Measurements from ENCODE around the gene GSX2. TPM values are rescaled to one million over a fixed set of nuclear protein-coding genes. Genes with fewer than 3 reads are reported as not detected.
"Not testable (repeated sequence)": the region's sequence is repeated elsewhere in the genome, so short reads cannot be mapped to it uniquely, and the experiment has no call there.

GSX2 gene
- polyA plus RNA-seq, 1 donor (not counting 4 experiments of a cell fraction or from before 2014, with no cell fraction given), result not detected

GRCh38 chr4:54127660-54128059, 27.7 kb downstream of the GSX2 start:
- Histone ChIP-seq H3K4me1 (ENCODE audit: control insufficient read depth, extremely low read depth, insufficient read depth, low read length) (no peaks in the 10 kb centered on the region), H3K9ac (ENCODE audit: control insufficient read depth, extremely low read depth, insufficient read depth, low read length) (no peak overlapping the region), H3K27ac (ENCODE audit: control insufficient read depth, insufficient read depth, low read length) (no peak overlapping the region), H4K20me1 (ENCODE audit: control insufficient read depth, extremely low read depth, insufficient read depth, low read length) (no peaks in the 10 kb centered on the region), H3K9me3 (ENCODE audit: control insufficient read depth, low read depth, low read length) (peaks cover 3% of the 10 kb centered on the region), H3K36me3 (ENCODE audit: control insufficient read depth in 2 of 2, extremely low read depth in 1 of 2, insufficient read depth in 2 of 2, low read length in 2 of 2) (no peaks in the 10 kb centered on the region), H3K4me3 (ENCODE audit: control insufficient read depth in 2 of 3, extremely low read depth in 1 of 3, insufficient read depth in 2 of 3, low read depth in 1 of 3, low read length in 3 of 3) (no peak overlapping the region), H3K79me2 (ENCODE audit: control insufficient read depth, insufficient read depth, low read length) (no peaks in the 10 kb centered on the region), H3K27me3 (ENCODE audit: control insufficient read depth, extremely low read depth, insufficient read depth, low read length) (no peaks in the 10 kb centered on the region), H3K4me2 (ENCODE audit: control insufficient read depth, extremely low read depth, insufficient read depth, low read depth, low read length) (no peak overlapping the region), H3K9me1 (ENCODE audit: control insufficient read depth, extremely low read depth, insufficient read depth, low read length) (no peaks in the 10 kb centered on the region), H2AFZ (ENCODE audit: control insufficient read depth, low read length) (no peak overlapping the region)
- no peak for DNase-seq (ENCODE audit: low read depth, low spot score)
- no peak for TF ChIP-seq EZH2 (IDR thresholded peaks at IDR 0.05; ENCODE audit: low read length)
- TF ChIP-seq CTCF (optimal IDR thresholded peaks at IDR 0.05 in 1 of 3, IDR thresholded peaks at IDR 0.05 in 1 of 3, conservative IDR thresholded peaks at IDR 0.05 in 1 of 3; ENCODE audit: extremely low read depth in 1 of 3, insufficient read depth in 2 of 3, low read length in 3 of 3), result no peak
- dilution Hi-C loops (cut with MboI; ENCODE audit: extremely low pct_ligation_motif_present, low sequenced_read_pairs), result no loop called here
- no peak for FAIRE-seq

- H3K9me1 ChIP-seq (ENCODE audit: control insufficient read depth, extremely low read depth, insufficient read depth, low read length); dilution Hi-C loops (cut with MboI; ENCODE audit: extremely low pct_ligation_motif_present, low sequenced_read_pairs); H2AFZ ChIP-seq (ENCODE audit: control insufficient read depth, low read length); H3K9me3 ChIP-seq (ENCODE audit: control insufficient read depth, low read depth, low read length); FAIRE-seq; H3K79me2 ChIP-seq (ENCODE audit: control insufficient read depth, insufficient read depth, low read length); H3K27ac ChIP-seq (ENCODE audit: control insufficient read depth, insufficient read depth, low read length); H4K20me1 ChIP-seq (ENCODE audit: control insufficient read depth, extremely low read depth, insufficient read depth, low read length); H3K4me1 ChIP-seq (ENCODE audit: control insufficient read depth, extremely low read depth, insufficient read depth, low read length); H3K4me3 ChIP-seq (ENCODE audit: control insufficient read depth in 2 of 3, extremely low read depth in 1 of 3, insufficient read depth in 2 of 3, low read depth in 1 of 3, low read length in 3 of 3); H3K9ac ChIP-seq (ENCODE audit: control insufficient read depth, extremely low read depth, insufficient read depth, low read length); DNase-seq (ENCODE audit: low read depth, low spot score); H3K4me2 ChIP-seq (ENCODE audit: control insufficient read depth, extremely low read depth, insufficient read depth, low read depth, low read length); H3K36me3 ChIP-seq (ENCODE audit: control insufficient read depth in 2 of 2, extremely low read depth in 1 of 2, insufficient read depth in 2 of 2, low read length in 2 of 2); H3K27me3 ChIP-seq (ENCODE audit: control insufficient read depth, extremely low read depth, insufficient read depth, low read length): not testable (repeated sequence)
Measured at GRCh38 chr4:54128694-54129093, 28.7 kb downstream of the GSX2 start.

DNA sequence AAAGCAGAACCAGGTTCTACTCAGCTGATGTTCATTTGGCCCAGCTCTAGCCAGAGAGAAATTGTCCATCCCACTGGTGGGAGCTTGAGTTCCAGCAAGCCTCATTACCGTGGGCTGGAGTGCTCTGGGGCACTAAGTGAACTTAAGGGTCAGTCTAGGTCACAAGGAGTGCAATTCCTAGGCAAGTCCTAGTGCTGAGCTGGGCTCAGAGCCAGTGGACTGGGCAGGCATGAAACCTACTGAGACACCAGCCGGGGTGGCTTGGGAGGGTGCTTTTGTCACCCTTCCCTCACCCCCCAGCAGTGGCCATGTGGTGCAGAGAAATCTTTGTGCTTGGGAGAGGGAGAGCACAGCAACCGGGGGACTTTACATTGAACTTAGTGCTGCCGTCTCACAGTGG, 39.4 kb downstream of the GSX2 start:
- Histone ChIP-seq H3K4me2 (ENCODE audit: control insufficient read depth, extremely low read depth, insufficient read depth, low read depth, low read length) (no peak overlapping the region), H3K4me3 (ENCODE audit: control insufficient read depth in 2 of 3, extremely low read depth in 1 of 3, insufficient read depth in 2 of 3, low read depth in 1 of 3, low read length in 3 of 3) (no peak overlapping the region), H3K27me3 (ENCODE audit: control insufficient read depth, extremely low read depth, insufficient read depth, low read length) (no peaks in the 10 kb centered on the region), H3K79me2 (ENCODE audit: control insufficient read depth, insufficient read depth, low read length) (no peaks in the 10 kb centered on the region), H3K9me3 (ENCODE audit: control insufficient read depth, low read depth, low read length) (no peaks in the 10 kb centered on the region), H3K4me1 (ENCODE audit: control insufficient read depth, extremely low read depth, insufficient read depth, low read length) (no peaks in the 10 kb centered on the region), H3K9me1 (ENCODE audit: control insufficient read depth, extremely low read depth, insufficient read depth, low read length) (no peaks in the 10 kb centered on the region), H3K36me3 (ENCODE audit: control insufficient read depth in 2 of 2, extremely low read depth in 1 of 2, insufficient read depth in 2 of 2, low read length in 2 of 2) (no peaks in the 10 kb centered on the region), H3K27ac (ENCODE audit: control insufficient read depth, insufficient read depth, low read length) (no peak overlapping the region), H3K9ac (ENCODE audit: control insufficient read depth, extremely low read depth, insufficient read depth, low read length) (no peak overlapping the region), H4K20me1 (ENCODE audit: control insufficient read depth, extremely low read depth, insufficient read depth, low read length) (no peaks in the 10 kb centered on the region), H2AFZ (ENCODE audit: control insufficient read depth, low read length) (no peak overlapping the region)
- no peak for FAIRE-seq
- dilution Hi-C loops (cut with MboI; ENCODE audit: extremely low pct_ligation_motif_present, low sequenced_read_pairs), result no loop called here
- DNase-seq (ENCODE audit: low read depth, low spot score), result no peak
- TF ChIP-seq EZH2 (IDR thresholded peaks at IDR 0.05; ENCODE audit: low read length) (no peak), CTCF (optimal IDR thresholded peaks at IDR 0.05 in 1 of 3, IDR thresholded peaks at IDR 0.05 in 1 of 3, conservative IDR thresholded peaks at IDR 0.05 in 1 of 3; ENCODE audit: extremely low read depth in 1 of 3, insufficient read depth in 2 of 3, low read length in 3 of 3) (no peak)
